ENCODE measurements around the gene ESYT3. TPM values are rescaled to one million over a fixed set of nuclear protein-coding genes. Genes with fewer than 3 reads are reported as not detected.

Gene ESYT3
- total and polyA plus RNA-seq, 2 of the 8 experiments (the other 6 are each of a cell fraction or from before 2014, with no cell fraction given) = 4.4 to 7.3 TPM

GRCh38 chr3:138441256-138441655, 6.8 kb downstream of the ESYT3 start:
- H3K9me3 ChIP-seq (ENCODE audit: insufficient read depth in 2 of 2, low read depth in 1 of 2, low read length in 1 of 2) = no peaks in the 10 kb centered on the region
- whole genome bisulfite sequencing, 2 experiments (ENCODE audit: extremely low coverage in 1 of 2, insufficient coverage in 1 of 2, insufficient read length in 1 of 2, insufficient replicate concordance in 2 of 2, low coverage in 1 of 2, low lambda C conversion rate in 2 of 2, missing lambda C conversion rate in 1 of 2) = 83% methylated on average over 2 of the region's 2 CpGs; no CpG with 5 or more reads in 1 of the 2 experiments
- H2BK5ac ChIP-seq (ENCODE audit: low read depth, low read length) = no peak overlapping the region
- H3K27ac ChIP-seq (ENCODE audit: low read depth, low read length) = no peak overlapping the region
- H2BK15ac ChIP-seq (ENCODE audit: low read length) = no peak overlapping the region
- H3K56ac ChIP-seq (replicated peaks; ENCODE audit: insufficient read length, low read depth, low read length) = no peak overlapping the region
- H3K9ac ChIP-seq (replicated peaks in 1 of 4; ENCODE audit: extremely low read depth in 1 of 4, low read depth in 3 of 4, low read length in 3 of 4) = no peak overlapping the region
- H3K36me3 ChIP-seq (ENCODE audit: control insufficient read depth in 2 of 4, insufficient read depth in 4 of 4, low read length in 3 of 4) = no peaks in the 10 kb centered on the region
- no peak overlapping the region for H4K5ac ChIP-seq (ENCODE audit: insufficient read length, low read depth, low read length)
- no peak overlapping the region for H2AFZ ChIP-seq (ENCODE audit: low read length)
- peaks cover 3% of the 10 kb centered on the region; the same call in 1 of the 2 replicates for H3K79me1 ChIP-seq (ENCODE audit: low read depth, low read length)
- no peak overlapping the region for H4K91ac ChIP-seq (replicated peaks; ENCODE audit: insufficient read length, low read length)
- H3K4me3 ChIP-seq (ENCODE audit: extremely low read depth in 1 of 4, insufficient read depth in 2 of 4, low read depth in 3 of 4, low read length in 4 of 4) = no peak overlapping the region
- H2BK120ac ChIP-seq (replicated peaks; ENCODE audit: low read depth, low read length) = no peak overlapping the region
- H3K79me2 ChIP-seq (ENCODE audit: control insufficient read depth in 1 of 2, insufficient read depth in 2 of 2, low read length in 2 of 2) = no peaks in the 10 kb centered on the region
- H3K14ac ChIP-seq (ENCODE audit: insufficient read length) = no peak overlapping the region
- no peak overlapping the region for H2AK5ac ChIP-seq (ENCODE audit: low read depth, low read length)
- no peak for TF ChIP-seq KDM1A (IDR thresholded peaks at IDR 0.05; ENCODE audit: borderline replicate concordance, low read length)
- no peak for TF ChIP-seq TCF12 (IDR thresholded peaks at IDR 0.05; ENCODE audit: low read depth, low read length)
- no peak for TF ChIP-seq SP2 (IDR thresholded peaks at IDR 0.05; ENCODE audit: low read length)
- TF ChIP-seq ASH2L (IDR thresholded peaks at IDR 0.05; ENCODE audit: low read length) = no peak
- no peak for TF ChIP-seq YY1 (IDR thresholded peaks at IDR 0.05; ENCODE audit: low read depth, low read length)
- TF ChIP-seq JUN (IDR thresholded peaks at IDR 0.05; ENCODE audit: low read depth, low read length) = no peak
- TF ChIP-seq ATF3 (IDR thresholded peaks at IDR 0.05; ENCODE audit: insufficient read depth, low read depth, low read length) = no peak
- no peak for TF ChIP-seq RBBP5 (IDR thresholded peaks at IDR 0.05; ENCODE audit: borderline replicate concordance, low read depth, low read length)
- no peak for TF ChIP-seq PHF8 (conservative IDR thresholded peaks at IDR 0.05; ENCODE audit: low read depth, low read length)
- no peak for TF ChIP-seq HDAC6 (IDR thresholded peaks at IDR 0.05; ENCODE audit: low read depth, low read length)
- no peak for TF ChIP-seq EZH2 (IDR thresholded peaks at IDR 0.05; ENCODE audit: low read depth, low read length, severe bottlenecking)
- DNase-seq (ENCODE audit: low read depth in 1 of 2, low spot score in 2 of 2) = no peak
- peaks cover 0 to 2% of the 10 kb centered on the region in 2 experiments for H4K20me1 ChIP-seq (replicated peaks in 1 of 2; ENCODE audit: control insufficient read depth in 1 of 2, insufficient read depth in 2 of 2, low read length in 2 of 2)
- H3K4ac ChIP-seq (replicated peaks; ENCODE audit: insufficient read length, low read depth, low read length) = no peak overlapping the region
- no peak overlapping the region for H2BK12ac ChIP-seq (ENCODE audit: low read depth, low read length)
- H3K23ac ChIP-seq (ENCODE audit: insufficient read length) = no peak overlapping the region
- no peak overlapping the region for H2BK20ac ChIP-seq (ENCODE audit: low read length)
- peaks cover 0 to 7% (median 1%) of the 10 kb centered on the region in 4 experiments; a peak in 4 of 7 replicates for H3K4me1 ChIP-seq (replicated peaks in 1 of 4; ENCODE audit: control insufficient read depth in 3 of 4, insufficient read depth in 4 of 4, low read length in 3 of 4)
- no peak for FAIRE-seq
- peaks cover 0 to 8% (median 3%) of the 10 kb centered on the region in 4 experiments; a peak in 4 of 7 replicates for H3K27me3 ChIP-seq (replicated peaks in 1 of 4; ENCODE audit: control insufficient read depth in 3 of 4, extremely low read depth in 1 of 4, insufficient read depth in 3 of 4, low read length in 3 of 4)
- no peak overlapping the region for H4K8ac ChIP-seq (ENCODE audit: extremely low read depth, insufficient read depth, low read length)
- H3K4me2 ChIP-seq (ENCODE audit: insufficient read depth in 1 of 2, low read depth in 2 of 2, low read length in 2 of 2) = no peak overlapping the region
- no peaks in the 10 kb centered on the region for H3K23me2 ChIP-seq (ENCODE audit: low read depth, low read length)
- H3K18ac ChIP-seq (ENCODE audit: extremely low read depth, low read length) = no peak overlapping the region
- ChIA-PET POLR2A (ENCODE audit: partially characterized antibody) (interaction anchor here (1.0 to 1.1 kb wide), 2 partner anchors 8 to 22 kb away, joined by 3 to 4 read pairs; no protein-coding TSS in a partner anchor), CTCF (ENCODE audit: partially characterized antibody) (interaction anchor here (1.1 to 5.7 kb wide), 4 partner anchors 9 to 495 kb away, joined by 3 to 31 read pairs (median 6); no protein-coding TSS in a partner anchor)

Data from H1 (cell line).